ENCODE measurements around the gene TRIM36.

TRIM36 gene

DNA sequence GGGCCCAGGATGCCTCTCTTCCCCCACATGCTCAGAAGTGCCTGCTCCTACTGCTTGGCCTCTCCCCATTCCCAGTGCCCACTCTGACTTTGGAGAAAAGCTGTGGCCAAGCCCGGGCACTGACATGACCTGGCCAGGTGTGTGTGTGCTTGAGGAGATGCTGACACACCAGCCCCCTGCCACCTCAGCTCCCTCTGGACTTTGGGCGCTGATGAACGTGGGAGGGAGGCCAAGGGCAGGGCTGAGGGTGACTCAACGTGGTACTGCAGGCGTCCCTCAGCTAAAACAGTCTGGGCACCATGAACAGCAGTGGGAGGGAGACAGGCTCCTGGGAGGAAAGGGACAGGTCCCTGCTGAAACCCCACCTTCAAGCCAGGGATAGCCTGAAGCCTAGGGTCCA lies 3.9 kb downstream of the TRIM36 start:
- no peak for DNase-seq

GRCh38 chr5:115160975-115161475 lies 8.7 kb downstream of the TRIM36 start:
- no peak for DNase-seq

GRCh38 chr5:115151208-115151805 lies 18.4 kb downstream of the TRIM36 start:
- DNase-seq, result no peak

DNA sequence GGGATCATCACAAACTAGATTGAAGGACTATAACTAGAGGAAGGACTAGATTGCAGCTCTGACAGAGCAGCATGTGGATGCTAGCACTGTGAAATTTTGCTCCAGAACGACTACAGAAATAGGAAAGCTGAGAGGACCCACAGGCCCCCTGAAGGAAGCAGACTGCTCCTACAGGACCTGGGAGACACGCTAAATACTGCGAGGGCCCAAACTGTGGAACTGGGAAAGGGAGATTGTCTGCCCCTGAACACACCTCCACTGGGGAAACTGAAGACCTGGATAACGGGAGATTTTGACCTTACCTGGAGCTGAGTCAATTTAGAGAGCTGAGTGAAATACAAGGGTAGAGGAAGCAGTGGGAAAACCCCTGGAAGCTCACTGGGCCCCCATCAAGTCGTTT lies 19.2 kb downstream of the TRIM36 start:
- DNase-seq, result no peak

DNA sequence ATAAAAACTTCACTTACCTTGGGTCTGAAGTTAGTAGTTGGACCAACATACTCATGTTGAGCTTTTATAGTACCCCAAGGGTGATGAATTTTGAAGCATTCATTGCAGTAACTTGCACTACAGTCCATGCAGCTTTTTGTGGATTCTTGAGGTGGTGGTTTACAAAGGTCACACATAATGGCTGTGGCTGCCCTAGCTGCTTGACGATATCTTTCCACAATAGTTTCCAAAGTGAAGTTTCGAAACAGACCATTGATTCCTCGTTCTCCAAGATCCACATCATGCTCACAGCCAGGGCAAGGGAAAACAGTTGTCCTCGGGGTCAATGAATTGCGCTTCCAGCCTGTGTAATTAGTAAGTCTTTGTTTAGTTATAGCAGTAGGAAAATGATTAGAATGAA lies 22.7 kb downstream of the TRIM36 start:
- no peak for DNase-seq

DNA sequence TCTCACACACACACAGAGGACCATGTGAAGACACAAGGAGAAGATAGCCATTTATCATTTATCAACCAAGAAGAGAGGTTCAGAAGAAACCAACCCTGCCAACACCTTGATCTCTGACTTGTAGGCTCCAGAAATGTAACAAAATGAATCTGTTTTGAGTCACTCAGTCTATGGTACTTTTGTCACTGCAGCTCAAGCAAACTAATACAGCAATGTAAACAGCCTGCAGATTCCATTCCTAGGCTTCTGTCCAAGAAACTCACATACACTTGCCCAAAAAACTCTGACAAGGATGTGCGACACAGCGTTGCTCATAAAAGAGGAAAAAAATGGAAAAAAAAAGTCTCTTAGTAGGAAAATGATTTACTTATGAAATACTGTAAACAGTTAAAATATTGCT lies 33.4 kb downstream of the TRIM36 start:
- DNase-seq, result no peak

DNA sequence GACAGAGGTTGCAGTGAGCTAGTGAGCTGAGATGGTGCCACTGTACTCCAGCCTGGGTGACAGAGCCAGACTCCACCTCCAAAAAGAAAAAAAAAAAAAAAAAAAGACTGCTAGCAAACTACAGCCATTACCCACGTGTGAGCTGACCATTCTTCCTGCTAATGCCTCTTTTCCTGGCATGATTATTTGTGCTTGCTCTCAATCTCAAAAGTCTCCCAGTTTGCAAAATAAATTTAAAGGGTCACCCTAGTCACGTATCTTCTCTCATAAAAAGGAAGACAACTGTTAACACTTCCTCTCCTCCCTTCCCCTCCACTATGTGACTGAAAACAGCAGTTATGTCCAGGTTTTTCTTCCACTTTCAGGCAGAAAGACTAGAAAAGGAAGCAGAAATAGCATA lies 37.2 kb downstream of the TRIM36 start:
- no peak for DNase-seq

GRCh38 chr5:115126303-115126702 lies 43.4 kb downstream of the TRIM36 start:
- no peak for DNase-seq

DNA sequence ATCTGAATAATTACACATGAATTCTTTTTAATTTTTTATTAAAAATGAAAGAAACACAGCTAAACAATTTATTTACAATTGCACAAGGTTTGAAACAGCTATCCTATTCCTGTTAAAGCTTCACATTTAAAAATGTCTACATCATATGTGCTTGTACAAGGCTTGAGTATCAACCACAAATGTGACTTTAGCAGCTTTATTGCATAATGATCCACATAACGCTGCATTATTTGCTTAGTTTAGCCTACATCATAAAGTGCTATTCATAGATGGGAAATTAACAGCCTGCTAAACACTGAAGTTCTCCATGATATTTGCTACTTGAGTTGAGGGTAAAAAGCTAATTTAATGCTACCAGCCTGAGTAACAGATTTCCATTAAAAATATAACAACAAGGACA lies 45.0 kb downstream of the TRIM36 start:
- no peak for DNase-seq

GRCh38 chr5:115116001-115116400 lies 53.7 kb downstream of the TRIM36 start:
- no peak for DNase-seq

DNA sequence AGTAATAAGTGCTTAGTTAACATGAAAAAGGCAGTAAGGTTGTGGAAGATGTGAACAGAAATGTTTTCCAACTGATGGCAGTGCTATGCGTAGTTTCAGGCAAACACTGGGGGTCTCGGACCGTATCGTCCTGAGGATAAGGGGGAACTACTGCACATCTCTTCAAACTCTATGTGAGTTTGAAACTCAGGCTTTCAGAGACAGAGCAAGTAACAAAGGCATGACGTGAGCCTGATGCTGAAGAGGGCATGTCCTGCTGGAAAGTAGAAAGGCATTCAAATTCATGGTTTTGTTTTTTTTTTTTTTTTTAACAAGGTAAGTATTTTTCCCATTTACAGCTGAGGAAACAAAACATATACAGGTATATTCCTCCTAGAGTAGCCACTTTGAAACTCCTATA lies 59.9 kb downstream of the TRIM36 start:
- no peak for DNase-seq

- DNase-seq, result no peak
These were observed 60.4 kb downstream of the TRIM36 start for GRCh38 chr5:115109356-115109755.

- DNase-seq, result no peak
These were observed 69.3 kb downstream of the TRIM36 start for GRCh38 chr5:115100319-115100955.

GRCh38 chr5:115098041-115098702 lies 71.5 kb downstream of the TRIM36 start:
- DNase-seq, result peak; percentile 47

DNA sequence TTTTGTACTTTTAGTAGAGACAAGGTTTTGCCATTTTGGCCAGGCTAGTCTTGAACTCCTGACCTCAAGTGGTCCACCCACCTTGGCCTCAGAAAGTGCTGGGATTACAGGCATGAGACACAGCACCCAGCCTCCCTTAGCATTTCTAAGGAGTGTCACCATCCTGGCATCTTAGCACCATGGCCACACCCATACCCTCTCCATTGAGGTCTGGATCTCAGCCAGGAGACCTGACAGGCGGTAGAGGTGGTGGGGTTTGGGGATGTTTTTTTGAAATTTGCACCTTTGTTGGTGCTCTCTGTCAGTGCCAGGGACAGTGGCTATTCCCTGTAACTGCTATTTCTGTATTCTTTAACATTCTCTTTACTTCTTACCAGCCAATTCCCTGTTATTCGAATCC lies 72.5 kb downstream of the TRIM36 start:
- DNase-seq, result no peak

DNA sequence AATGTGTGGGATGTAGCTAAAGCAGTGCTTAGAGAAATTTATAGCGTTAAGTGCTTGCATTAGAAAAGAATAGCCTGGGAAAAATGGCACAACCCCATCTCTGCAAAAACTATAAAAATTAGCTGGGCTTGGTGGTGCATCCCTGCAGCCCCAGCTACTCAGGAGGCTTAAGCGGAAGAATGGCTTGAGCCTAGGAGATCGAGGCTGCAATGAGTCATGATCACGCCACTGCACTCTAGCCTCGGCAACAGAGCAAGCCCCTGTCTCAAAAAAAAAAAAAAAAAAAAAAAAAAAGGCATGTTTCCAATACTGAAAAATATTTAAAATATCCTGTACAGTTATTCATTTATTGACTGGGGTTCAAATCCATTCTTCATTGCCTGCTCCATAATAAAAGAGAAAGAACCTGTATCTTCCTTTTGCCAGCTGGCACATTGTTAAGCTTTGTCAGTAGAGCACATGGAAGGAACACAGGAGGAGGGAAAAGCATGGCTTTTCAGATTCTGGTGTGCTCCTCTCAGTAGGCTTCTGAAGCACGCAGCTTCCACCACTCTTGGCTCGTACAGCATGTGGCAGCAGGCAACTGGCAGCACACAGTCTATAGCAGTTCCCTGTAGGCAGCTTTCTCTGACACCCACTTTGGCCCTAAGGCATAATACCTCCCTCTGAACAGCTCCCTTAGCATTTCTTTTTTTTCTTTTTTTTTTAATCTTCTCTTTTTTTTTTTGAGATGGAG lies 73.5 kb downstream of the TRIM36 start:
- no peak for DNase-seq

DNA sequence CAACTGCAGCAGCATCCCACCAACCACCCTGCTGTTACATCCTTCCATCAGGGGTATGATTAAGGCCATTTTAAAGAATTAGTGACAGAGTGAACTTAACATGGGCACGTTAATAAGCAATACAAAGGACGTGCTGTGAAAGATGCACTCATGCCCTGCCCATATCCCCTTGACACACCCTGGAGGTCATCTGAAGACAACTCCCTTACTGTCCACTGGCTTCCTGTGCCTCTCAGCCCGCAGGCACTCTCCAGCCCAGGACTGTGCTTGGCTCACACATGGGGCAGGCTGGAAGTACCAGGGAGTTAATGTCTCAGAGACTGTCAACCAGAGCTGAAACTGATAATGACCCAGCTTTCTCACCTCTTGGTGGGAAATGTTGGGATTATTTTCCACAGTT lies 81.8 kb downstream of the TRIM36 start:
- DNase-seq, result no peak

- DNase-seq, result no peak
These were observed 83.2 kb downstream of the TRIM36 start for GRCh38 chr5:115086473-115086872.

- no peak for DNase-seq
These were observed 85.4 kb downstream of the TRIM36 start for GRCh38 chr5:115084246-115084793.

GRCh38 chr5:115079924-115080623 lies 89.6 kb downstream of the TRIM36 start:
- no peak for DNase-seq

Measured in fibroblast of skin of abdomen (primary cell).